WTC11 (cell line): ENCODE measurements around the gene KCND2. TPM values are rescaled to one million over a fixed set of nuclear protein-coding genes. Genes with fewer than 3 reads are reported as not detected.

Experiments used
- ATAC-seq: fragments of 200-7000 bp; cut with Tn5 transposase; 2 replicates; pipeline ENCODE4 v1.10.0; 2021; ENCODE audit warnings: mild to moderate bottlenecking, moderate library complexity
- Bru-seq: library from RNA; stranded (reverse); fragments of 400-500 nt; gene quantifications from one replicate; lab custom pipeline; 2021; lab: Mats Ljungman, UMichigan
- CTCF ChIA-PET: fragments of 300-600 bp; sonication (Branson Sonifier 250); formaldehyde crosslinking; loops from one replicate; lab custom pipeline; 2021; ENCODE audit warnings: antibody characterized with exemption; lab: Charles Lee
- POLR2A ChIA-PET: fragments of 350-600 bp; sonication (Branson Sonifier 250); formaldehyde crosslinking; loops from one replicate; lab custom pipeline; 2021; ENCODE audit warnings: antibody characterized with exemption; lab: Charles Lee
- DNase-seq: peaks from one replicate; pipeline ENCODE4 v3.0.0; 2021; ENCODE audit warnings: low spot score
- H3K27ac Mint-ChIP-seq: 2 replicates; pipeline ENCODE4 v1.8.0; 2021; ENCODE audit warnings: mixed read lengths
- H3K27me3 Mint-ChIP-seq: 2 replicates; pipeline ENCODE4 v1.8.0; 2021; ENCODE audit warnings: low read depth, mild to moderate bottlenecking, moderate library complexity, mixed read lengths
- H3K36me3 Mint-ChIP-seq: 2 replicates; pipeline ENCODE4 v1.8.0; 2021; ENCODE audit warnings: mixed read lengths
- H3K4me1 Mint-ChIP-seq: 2 replicates; pipeline ENCODE4 v1.8.0; 2022; ENCODE audit warnings: mixed read lengths
- H3K4me3 Mint-ChIP-seq: 2 replicates; pipeline ENCODE4 v1.8.0; 2021; ENCODE audit warnings: mild to moderate bottlenecking, moderate library complexity, mixed read lengths
- H3K9me3 Mint-ChIP-seq: 2 replicates; pipeline ENCODE4 v1.8.0; 2021; ENCODE audit warnings: mixed read lengths
- ATF1 ChIP-seq: sonication (generic); formaldehyde crosslinking; IDR thresholded peaks from 2 replicates; pipeline ENCODE4 v1.8.1; 2023; ENCODE audit warnings: mild to moderate bottlenecking, moderate library complexity, missing genetic modification reagents
- CREB1 ChIP-seq: sonication (generic); formaldehyde crosslinking; IDR thresholded peaks from 2 replicates; pipeline ENCODE4 v1.8.0; 2023; ENCODE audit warnings: mild to moderate bottlenecking, missing genetic modification reagents
- CREM ChIP-seq: sonication (generic); formaldehyde crosslinking; IDR thresholded peaks from 2 replicates; pipeline ENCODE4 v1.8.1; 2022; ENCODE audit warnings: mild to moderate bottlenecking, missing genetic modification reagents, moderate library complexity
- RELA ChIP-seq: sonication (generic); formaldehyde crosslinking; IDR thresholded peaks from 2 replicates; pipeline ENCODE4 v1.8.1; 2022; ENCODE audit warnings: missing genetic modification reagents, mild to moderate bottlenecking, borderline replicate concordance
- ZNF138 ChIP-seq: sonication (generic); formaldehyde crosslinking; conservative IDR thresholded peaks from 2 replicates; pipeline ENCODE4 v1.8.1; 2022; ENCODE audit warnings: mild to moderate bottlenecking, moderate library complexity, missing genetic modification reagents
- ZNF232 ChIP-seq: sonication (generic); formaldehyde crosslinking; IDR thresholded peaks from 2 replicates; pipeline ENCODE4 v1.8.0; 2022; ENCODE audit warnings: mild to moderate bottlenecking, missing genetic modification reagents
- ZNF396 ChIP-seq: fragments of 250-450 bp; sonication (Bioruptor Pico); IDR thresholded peaks from 2 replicates; pipeline ENCODE4 v1.8.0; 2021; ENCODE audit warnings: mild to moderate bottlenecking, moderate library complexity, borderline replicate concordance
- long read RNA-seq, 3 experiments: library from RNA in 1 of 3; library from capped mRNA in 1 of 3; library from polyadenylated mRNA in 1 of 3; unstranded in 2 of 3; stranded (forward) in 1 of 3; transcript quantifications; one replicate each; pipeline ENCODE4 v2.0.0, GENCODE V29; 2021
- total RNA-seq: library from RNA; stranded (reverse); gene quantifications from 3 replicates; pipeline ENCODE4 v1.2.3, GENCODE V29; 2021
- TF ChIP-seq, protein P1 (sequence below): sonication (generic); formaldehyde crosslinking; IDR thresholded peaks from 2 replicates; pipeline ENCODE4 v1.8.0; 2022; ENCODE audit warnings: missing genetic modification reagents
- TF ChIP-seq, protein P2 (sequence below): sonication (generic); formaldehyde crosslinking; IDR thresholded peaks from 2 replicates; pipeline ENCODE4 v1.8.0; 2023; ENCODE audit warnings: mild to moderate bottlenecking, missing genetic modification reagents
- TF ChIP-seq, protein P3 (sequence below): sonication (generic); formaldehyde crosslinking; IDR thresholded peaks from 2 replicates; pipeline ENCODE4 v1.8.0; 2022; ENCODE audit warnings: mild to moderate bottlenecking, missing genetic modification reagents
- TF ChIP-seq, protein P4 (sequence below): fragments of 250-450 bp; sonication (Bioruptor Pico); IDR thresholded peaks from 2 replicates; pipeline ENCODE4 v2.1.2; 2022; ENCODE audit warnings: mild to moderate bottlenecking, moderate library complexity

Gene KCND2
- 4.6 to 6.7 TPM (median 6.2 TPM) in 3 replicates for total RNA-seq
- percentile 59 among the genes with signal in this experiment for Bru-seq, nascent RNA
- long read RNA-seq, experiment 1, partial matches to known transcripts = 1 of 15 reads
- long read RNA-seq, experiment 1, other reads (novel, unspliced or antisense) = 14 of 15 reads
- long read RNA-seq, experiment 2, partial matches to known transcripts = 0 of 4 reads
- long read RNA-seq, experiment 2, other reads (novel, unspliced or antisense) = 4 of 4 reads
- long read RNA-seq, experiment 3 = 0 reads

DNA sequence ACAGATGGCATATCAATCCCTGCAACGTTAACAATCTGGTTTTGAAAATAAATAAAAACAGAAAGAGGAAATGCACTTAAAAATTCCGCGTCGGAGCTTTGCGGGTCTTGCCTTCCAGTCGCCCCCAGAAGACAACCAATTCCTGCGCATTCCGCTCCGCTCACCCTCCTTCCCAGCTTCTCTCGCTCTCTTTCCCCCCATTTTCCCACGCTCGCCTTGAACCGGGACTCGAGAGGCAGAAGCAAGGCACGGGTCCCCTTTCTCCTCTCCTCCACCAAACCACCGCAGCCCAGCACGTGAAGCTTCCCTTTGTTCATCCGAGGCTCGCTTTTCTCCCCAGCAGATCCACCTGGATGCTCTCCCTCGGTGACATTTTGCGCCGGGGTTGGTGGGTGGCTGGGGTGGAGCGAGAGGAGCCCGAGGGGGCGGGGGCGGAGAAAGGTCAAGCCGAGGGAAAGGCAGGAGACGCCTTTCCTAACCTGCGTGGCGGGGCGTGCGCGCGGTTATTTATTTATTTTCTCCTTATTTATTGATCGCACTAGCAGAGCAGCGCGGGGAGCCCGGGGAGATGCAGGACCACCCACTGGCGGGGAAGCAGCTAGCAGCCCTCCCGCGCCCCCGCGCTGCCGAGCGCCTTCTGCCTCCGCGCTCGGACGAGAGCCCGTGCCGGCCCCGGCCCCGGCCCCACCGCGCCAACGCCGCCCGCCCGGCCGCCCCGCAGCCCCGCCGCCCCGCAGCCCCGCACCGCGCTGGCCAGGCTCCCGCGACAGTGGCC lies at the start of gene KCND2:
Gene KCND2 (plus strand): TSS at position 475 of the 775 bp plus-strand sequence.
- Mint-ChIP-seq H3K4me3 (peak within 1 kb of the TSS; percentile 98), H3K27me3 (peaks cover 21% of the 10 kb centered on the region), H3K4me1 (peaks cover 41% of the 10 kb centered on the region), H3K27ac (peak within 1 kb of the TSS; percentile 93), H3K9me3 (no peaks in the 10 kb centered on the region), H3K36me3 (peaks cover 7% of the 10 kb centered on the region; the same call in 1 of the 2 replicates)
- POLR2A ChIA-PET = no interaction called here
- CTCF ChIA-PET = interaction anchor here (0.9 to 2.0 kb wide), 5 partner anchors 32 to 452 kb away, joined by 3 to 13 read pairs (median 7); no protein-coding TSS in a partner anchor
- ATAC-seq = peak; percentile 38
- TF ChIP-seq RELA (CRISPR knock-in tag) = no peak
- 0 out of 2 replicates have a peak, but pooled peaks have one; percentile 12 for TF ChIP-seq CREM
- TF ChIP-seq, protein P1, sequence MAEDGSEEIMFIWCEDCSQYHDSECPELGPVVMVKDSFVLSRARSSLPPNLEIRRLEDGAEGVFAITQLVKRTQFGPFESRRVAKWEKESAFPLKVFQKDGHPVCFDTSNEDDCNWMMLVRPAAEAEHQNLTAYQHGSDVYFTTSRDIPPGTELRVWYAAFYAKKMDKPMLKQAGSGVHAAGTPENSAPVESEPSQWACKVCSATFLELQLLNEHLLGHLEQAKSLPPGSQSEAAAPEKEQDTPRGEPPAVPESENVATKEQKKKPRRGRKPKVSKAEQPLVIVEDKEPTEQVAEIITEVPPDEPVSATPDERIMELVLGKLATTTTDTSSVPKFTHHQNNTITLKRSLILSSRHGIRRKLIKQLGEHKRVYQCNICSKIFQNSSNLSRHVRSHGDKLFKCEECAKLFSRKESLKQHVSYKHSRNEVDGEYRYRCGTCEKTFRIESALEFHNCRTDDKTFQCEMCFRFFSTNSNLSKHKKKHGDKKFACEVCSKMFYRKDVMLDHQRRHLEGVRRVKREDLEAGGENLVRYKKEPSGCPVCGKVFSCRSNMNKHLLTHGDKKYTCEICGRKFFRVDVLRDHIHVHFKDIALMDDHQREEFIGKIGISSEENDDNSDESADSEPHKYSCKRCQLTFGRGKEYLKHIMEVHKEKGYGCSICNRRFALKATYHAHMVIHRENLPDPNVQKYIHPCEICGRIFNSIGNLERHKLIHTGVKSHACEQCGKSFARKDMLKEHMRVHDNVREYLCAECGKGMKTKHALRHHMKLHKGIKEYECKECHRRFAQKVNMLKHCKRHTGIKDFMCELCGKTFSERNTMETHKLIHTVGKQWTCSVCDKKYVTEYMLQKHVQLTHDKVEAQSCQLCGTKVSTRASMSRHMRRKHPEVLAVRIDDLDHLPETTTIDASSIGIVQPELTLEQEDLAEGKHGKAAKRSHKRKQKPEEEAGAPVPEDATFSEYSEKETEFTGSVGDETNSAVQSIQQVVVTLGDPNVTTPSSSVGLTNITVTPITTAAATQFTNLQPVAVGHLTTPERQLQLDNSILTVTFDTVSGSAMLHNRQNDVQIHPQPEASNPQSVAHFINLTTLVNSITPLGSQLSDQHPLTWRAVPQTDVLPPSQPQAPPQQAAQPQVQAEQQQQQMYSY (CRISPR knock-in tag) = peak; percentile 18; the same call in 1 of the 2 replicates
- peak; percentile 54 for DNase-seq

DNA sequence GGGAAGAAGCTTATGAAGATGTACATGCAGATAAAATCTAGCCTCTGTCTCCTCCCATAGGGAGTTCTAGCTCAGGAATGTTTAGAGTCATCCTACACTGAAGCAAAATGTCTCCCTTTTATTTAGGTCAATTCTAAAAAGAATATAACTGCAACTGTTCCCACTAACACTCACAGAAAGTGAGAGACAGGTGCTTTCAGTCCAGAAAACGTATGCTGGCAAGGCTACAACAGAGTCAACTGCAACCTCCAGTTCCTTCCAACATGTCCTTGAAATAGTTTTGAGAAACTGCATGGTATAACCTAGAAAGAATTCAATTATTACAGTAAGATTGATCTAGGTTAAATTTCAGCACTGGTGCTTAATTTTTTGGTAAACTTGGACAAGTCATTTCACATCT lies 46.8 kb upstream of the KCND2 start:
- no peak for DNase-seq
- Mint-ChIP-seq H3K27ac (no peak overlapping the region), H3K9me3 (peaks cover 4% of the 10 kb centered on the region), H3K4me3 (no peak overlapping the region), H3K4me1 (no peaks in the 10 kb centered on the region), H3K27me3 (no peaks in the 10 kb centered on the region), H3K36me3 (no peaks in the 10 kb centered on the region)
- POLR2A ChIA-PET = no interaction called here
- TF ChIP-seq CREB1 (CRISPR knock-in tag) (no peak), ZNF138 (CRISPR knock-in tag) (no peak), ATF1 (CRISPR knock-in tag) (no peak), ZNF396 (CRISPR knock-in tag) (no peak), ZNF232 (no peak)
- TF ChIP-seq, protein P2, sequence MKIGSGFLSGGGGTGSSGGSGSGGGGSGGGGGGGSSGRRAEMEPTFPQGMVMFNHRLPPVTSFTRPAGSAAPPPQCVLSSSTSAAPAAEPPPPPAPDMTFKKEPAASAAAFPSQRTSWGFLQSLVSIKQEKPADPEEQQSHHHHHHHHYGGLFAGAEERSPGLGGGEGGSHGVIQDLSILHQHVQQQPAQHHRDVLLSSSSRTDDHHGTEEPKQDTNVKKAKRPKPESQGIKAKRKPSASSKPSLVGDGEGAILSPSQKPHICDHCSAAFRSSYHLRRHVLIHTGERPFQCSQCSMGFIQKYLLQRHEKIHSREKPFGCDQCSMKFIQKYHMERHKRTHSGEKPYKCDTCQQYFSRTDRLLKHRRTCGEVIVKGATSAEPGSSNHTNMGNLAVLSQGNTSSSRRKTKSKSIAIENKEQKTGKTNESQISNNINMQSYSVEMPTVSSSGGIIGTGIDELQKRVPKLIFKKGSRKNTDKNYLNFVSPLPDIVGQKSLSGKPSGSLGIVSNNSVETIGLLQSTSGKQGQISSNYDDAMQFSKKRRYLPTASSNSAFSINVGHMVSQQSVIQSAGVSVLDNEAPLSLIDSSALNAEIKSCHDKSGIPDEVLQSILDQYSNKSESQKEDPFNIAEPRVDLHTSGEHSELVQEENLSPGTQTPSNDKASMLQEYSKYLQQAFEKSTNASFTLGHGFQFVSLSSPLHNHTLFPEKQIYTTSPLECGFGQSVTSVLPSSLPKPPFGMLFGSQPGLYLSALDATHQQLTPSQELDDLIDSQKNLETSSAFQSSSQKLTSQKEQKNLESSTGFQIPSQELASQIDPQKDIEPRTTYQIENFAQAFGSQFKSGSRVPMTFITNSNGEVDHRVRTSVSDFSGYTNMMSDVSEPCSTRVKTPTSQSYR (CRISPR knock-in tag) = no peak
- TF ChIP-seq, protein P3, sequence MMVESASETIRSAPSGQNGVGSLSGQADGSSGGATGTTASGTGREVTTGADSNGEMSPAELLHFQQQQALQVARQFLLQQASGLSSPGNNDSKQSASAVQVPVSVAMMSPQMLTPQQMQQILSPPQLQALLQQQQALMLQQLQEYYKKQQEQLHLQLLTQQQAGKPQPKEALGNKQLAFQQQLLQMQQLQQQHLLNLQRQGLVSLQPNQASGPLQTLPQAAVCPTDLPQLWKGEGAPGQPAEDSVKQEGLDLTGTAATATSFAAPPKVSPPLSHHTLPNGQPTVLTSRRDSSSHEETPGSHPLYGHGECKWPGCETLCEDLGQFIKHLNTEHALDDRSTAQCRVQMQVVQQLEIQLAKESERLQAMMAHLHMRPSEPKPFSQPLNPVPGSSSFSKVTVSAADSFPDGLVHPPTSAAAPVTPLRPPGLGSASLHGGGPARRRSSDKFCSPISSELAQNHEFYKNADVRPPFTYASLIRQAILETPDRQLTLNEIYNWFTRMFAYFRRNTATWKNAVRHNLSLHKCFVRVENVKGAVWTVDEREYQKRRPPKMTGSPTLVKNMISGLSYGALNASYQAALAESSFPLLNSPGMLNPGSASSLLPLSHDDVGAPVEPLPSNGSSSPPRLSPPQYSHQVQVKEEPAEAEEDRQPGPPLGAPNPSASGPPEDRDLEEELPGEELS = no peak
- no peak for ATAC-seq
- CTCF ChIA-PET = no interaction called here

DNA sequence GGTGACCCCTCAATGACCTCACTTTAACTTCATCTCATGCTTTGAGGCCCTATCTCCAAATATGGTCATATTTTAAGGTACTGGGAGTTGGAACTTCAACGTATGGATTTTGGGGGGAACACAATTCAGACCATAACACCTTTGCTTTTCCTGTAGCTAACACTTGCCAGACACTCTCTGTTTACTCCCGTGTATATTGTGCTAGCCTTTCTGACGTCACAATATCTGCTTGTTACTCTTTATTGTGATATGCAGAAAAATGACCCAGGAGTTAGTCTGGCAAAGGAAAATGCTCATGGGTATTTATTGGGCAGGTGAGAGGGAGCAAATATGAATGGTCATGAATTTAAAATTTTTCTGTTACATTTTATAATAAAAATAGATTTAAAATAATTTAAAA lies 45.7 kb upstream of the KCND2 start:
- no peak for ATAC-seq
- TF ChIP-seq, protein P4, sequence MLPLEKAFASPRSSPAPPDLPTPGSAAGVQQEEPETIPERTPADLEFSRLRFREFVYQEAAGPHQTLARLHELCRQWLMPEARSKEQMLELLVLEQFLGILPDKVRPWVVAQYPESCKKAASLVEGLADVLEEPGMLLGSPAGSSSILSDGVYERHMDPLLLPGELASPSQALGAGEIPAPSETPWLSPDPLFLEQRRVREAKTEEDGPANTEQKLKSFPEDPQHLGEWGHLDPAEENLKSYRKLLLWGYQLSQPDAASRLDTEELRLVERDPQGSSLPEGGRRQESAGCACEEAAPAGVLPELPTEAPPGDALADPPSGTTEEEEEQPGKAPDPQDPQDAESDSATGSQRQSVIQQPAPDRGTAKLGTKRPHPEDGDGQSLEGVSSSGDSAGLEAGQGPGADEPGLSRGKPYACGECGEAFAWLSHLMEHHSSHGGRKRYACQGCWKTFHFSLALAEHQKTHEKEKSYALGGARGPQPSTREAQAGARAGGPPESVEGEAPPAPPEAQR (CRISPR knock-in tag) = no peak
- TF ChIP-seq, all 79 proteins: peak for 0
- no peaks in the 10 kb centered on the region for H3K27me3 Mint-ChIP-seq
- ChIA-PET CTCF (no interaction called here), POLR2A (no interaction called here)
- DNase-seq = no peak
- no peaks in the 10 kb centered on the region for H3K4me1 Mint-ChIP-seq
- no peak overlapping the region for H3K4me3 Mint-ChIP-seq
- peaks cover 4% of the 10 kb centered on the region for H3K9me3 Mint-ChIP-seq
- no peak overlapping the region for H3K27ac Mint-ChIP-seq
- no peaks in the 10 kb centered on the region for H3K36me3 Mint-ChIP-seq
